Measurements from ENCODE around the gene ITGA3.

The ITGA3 gene

GRCh38 chr17:50024808-50025207 is 31.1 kb upstream of the ITGA3 start:
- Histone ChIP-seq H3K4me3 (ENCODE audit: low read length) (no peak overlapping the region), H3K36me3 (ENCODE audit: control insufficient read depth, insufficient read depth, low read length) (no peaks in the 10 kb centered on the region), H3K4me1 (ENCODE audit: control insufficient read depth, insufficient read depth, low read length) (peaks cover 11% of the 10 kb centered on the region), H3K27me3 (ENCODE audit: control insufficient read depth, insufficient read depth, low read length) (no peaks in the 10 kb centered on the region), H3K27ac (ENCODE audit: low read length) (no peak overlapping the region), H3K9me3 (ENCODE audit: control insufficient read depth, insufficient read depth, low read length) (no peaks in the 10 kb centered on the region)
- WGBS (ENCODE audit: insufficient coverage, insufficient read length) = no CpG with 5 or more reads among the region's 7 CpGs
- no peak for DNase-seq (ENCODE audit: low read depth, low spot score)

DNA sequence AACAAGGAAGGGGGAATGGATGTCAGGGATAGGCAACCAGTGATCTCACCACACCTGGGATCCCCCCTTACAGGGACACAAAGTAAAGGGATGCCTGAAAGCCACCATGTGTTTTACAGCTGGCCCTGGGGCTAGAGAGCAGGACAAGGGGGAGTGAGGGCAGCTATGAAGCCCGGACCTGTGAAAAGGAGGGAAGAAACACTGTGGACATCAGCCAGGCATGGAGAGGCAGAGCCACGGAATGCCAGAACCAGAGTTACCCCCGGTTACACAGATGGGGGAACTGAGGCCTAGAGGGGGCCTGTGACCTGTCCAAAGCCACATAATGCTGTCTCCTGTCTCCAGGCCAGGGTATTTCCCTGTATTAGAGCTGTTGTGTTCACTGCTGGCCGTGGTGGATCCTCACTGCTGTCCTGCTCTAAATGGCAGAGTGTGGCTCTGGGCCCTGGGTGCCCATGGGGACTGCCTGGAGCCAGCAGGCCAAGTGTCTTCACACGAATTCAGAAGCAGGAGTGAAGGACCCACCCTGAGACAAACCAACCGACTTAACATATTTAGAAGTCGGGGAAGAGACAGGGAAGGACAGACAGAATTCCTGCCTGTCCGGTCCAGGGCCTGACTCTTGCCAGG is 29.7 kb upstream of the ITGA3 start:
- Histone ChIP-seq H3K36me3 (ENCODE audit: control insufficient read depth, insufficient read depth, low read length) (no peaks in the 10 kb centered on the region), H3K4me1 (ENCODE audit: control insufficient read depth, insufficient read depth, low read length) (peaks cover 11% of the 10 kb centered on the region), H3K27ac (ENCODE audit: low read length) (no peak overlapping the region), H3K9me3 (ENCODE audit: control insufficient read depth, insufficient read depth, low read length) (no peaks in the 10 kb centered on the region), H3K4me3 (ENCODE audit: low read length) (no peak overlapping the region), H3K27me3 (ENCODE audit: control insufficient read depth, insufficient read depth, low read length) (no peaks in the 10 kb centered on the region)
- WGBS (ENCODE audit: insufficient coverage, insufficient read length) = no CpG with 5 or more reads among the region's 8 CpGs
- no peak for DNase-seq (ENCODE audit: low read depth, low spot score)

GRCh38 chr17:50026837-50027171 is 29.1 kb upstream of the ITGA3 start:
- peak; percentile 68 for DNase-seq (ENCODE audit: low read depth, low spot score)
- Histone ChIP-seq H3K4me3 (ENCODE audit: low read length) (no peak overlapping the region), H3K4me1 (ENCODE audit: control insufficient read depth, insufficient read depth, low read length) (peaks cover 11% of the 10 kb centered on the region), H3K27me3 (ENCODE audit: control insufficient read depth, insufficient read depth, low read length) (no peaks in the 10 kb centered on the region), H3K36me3 (ENCODE audit: control insufficient read depth, insufficient read depth, low read length) (no peaks in the 10 kb centered on the region), H3K9me3 (ENCODE audit: control insufficient read depth, insufficient read depth, low read length) (no peaks in the 10 kb centered on the region), H3K27ac (ENCODE audit: low read length) (no peak overlapping the region)
- WGBS (ENCODE audit: insufficient coverage, insufficient read length) = no CpG with 5 or more reads among the region's 6 CpGs

- no peak for DNase-seq (ENCODE audit: low read depth, low spot score)
- Histone ChIP-seq H3K36me3 (ENCODE audit: control insufficient read depth, insufficient read depth, low read length) (no peaks in the 10 kb centered on the region), H3K9me3 (ENCODE audit: control insufficient read depth, insufficient read depth, low read length) (no peaks in the 10 kb centered on the region), H3K4me1 (ENCODE audit: control insufficient read depth, insufficient read depth, low read length) (peaks cover 11% of the 10 kb centered on the region), H3K4me3 (ENCODE audit: low read length) (no peak overlapping the region), H3K27me3 (ENCODE audit: control insufficient read depth, insufficient read depth, low read length) (no peaks in the 10 kb centered on the region), H3K27ac (ENCODE audit: low read length) (no peak overlapping the region)
- WGBS (ENCODE audit: insufficient coverage, insufficient read length) = no CpG with 5 or more reads among the region's 27 CpGs
Measured at GRCh38 chr17:50027172-50027880, 28.6 kb upstream of the ITGA3 start.

DNA sequence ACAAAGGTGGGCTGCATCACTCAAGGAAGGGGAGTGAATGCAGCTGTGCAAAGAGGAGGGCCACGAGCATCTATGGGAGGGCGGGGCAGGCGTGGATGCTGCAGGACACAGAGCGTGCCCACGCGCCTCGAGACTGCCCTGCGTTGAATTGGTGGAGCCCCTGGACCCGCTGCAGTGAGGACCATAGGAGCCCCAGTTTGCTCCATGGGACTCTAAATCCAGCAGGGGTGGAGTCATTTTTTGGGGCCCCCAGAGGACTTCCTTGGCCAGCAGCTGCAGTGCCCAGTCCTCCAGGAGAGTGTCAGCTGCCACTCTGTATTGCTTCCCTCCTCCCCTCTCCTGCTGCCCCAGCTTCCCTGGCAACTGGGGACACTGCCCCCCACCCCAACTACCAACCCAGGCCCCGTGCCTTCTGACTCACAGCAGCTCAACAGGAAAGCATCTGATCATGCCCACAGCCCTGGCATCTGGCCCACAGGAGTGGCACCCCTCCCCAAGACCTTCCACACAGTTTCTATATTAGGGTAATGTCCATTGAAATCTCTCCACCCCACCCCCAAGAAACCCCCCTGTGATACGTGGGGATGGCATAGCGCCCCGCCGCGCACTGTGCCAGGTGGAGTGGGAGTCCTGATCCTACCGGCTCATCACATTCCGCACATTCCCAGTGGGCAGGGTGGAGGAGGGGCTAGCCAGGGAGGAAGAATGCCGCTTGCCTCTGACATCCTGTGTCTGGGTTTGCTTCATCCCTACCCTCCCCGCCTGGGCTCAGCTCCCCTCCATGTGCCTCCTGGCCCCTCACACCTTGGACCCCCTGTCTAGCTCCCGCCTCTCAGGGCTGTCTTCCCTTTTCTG is 27.8 kb upstream of the ITGA3 start:
- no CpG with 5 or more reads among the region's 20 CpGs for WGBS (ENCODE audit: insufficient coverage, insufficient read length)
- no peak overlapping the region for H3K27ac ChIP-seq (ENCODE audit: low read length)

DNA sequence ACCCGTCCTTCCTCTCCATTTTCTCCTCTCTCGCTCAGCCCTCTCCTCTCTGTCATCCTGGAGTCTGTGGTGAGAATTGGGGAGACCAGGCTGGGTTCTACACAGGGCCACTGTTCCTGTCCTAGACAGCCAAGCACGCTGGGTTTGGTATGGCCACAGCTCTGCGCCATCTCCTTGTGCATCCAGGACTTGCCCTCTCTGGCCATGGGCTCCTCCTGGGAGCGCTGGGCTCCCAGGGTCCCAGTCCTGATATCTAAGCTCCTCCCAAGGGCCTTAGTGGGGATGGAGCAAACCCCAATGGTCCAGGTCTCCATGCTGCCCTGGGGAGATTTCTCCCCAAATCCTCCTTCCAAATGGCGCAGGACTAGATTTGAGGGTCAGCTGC is 27.2 kb upstream of the ITGA3 start:
- H3K4me3 ChIP-seq (ENCODE audit: low read length) = no peak overlapping the region
- no peaks in the 10 kb centered on the region for H3K9me3 ChIP-seq (ENCODE audit: control insufficient read depth, insufficient read depth, low read length)
- no peak for DNase-seq (ENCODE audit: low read depth, low spot score)
- WGBS (ENCODE audit: insufficient coverage, insufficient read length) = no CpG with 5 or more reads among the region's 6 CpGs
- no peaks in the 10 kb centered on the region for H3K27me3 ChIP-seq (ENCODE audit: control insufficient read depth, insufficient read depth, low read length)
- peaks cover 11% of the 10 kb centered on the region for H3K4me1 ChIP-seq (ENCODE audit: control insufficient read depth, insufficient read depth, low read length)
- no peaks in the 10 kb centered on the region for H3K36me3 ChIP-seq (ENCODE audit: control insufficient read depth, insufficient read depth, low read length)
- H3K27ac ChIP-seq (ENCODE audit: low read length) = no peak overlapping the region

More for the DNA sequence above, 27.8 kb upstream of the ITGA3 start:
- Histone ChIP-seq H3K27me3 (ENCODE audit: control insufficient read depth, insufficient read depth, low read length) (no peaks in the 10 kb centered on the region), H3K9me3 (ENCODE audit: control insufficient read depth, insufficient read depth, low read length) (no peaks in the 10 kb centered on the region), H3K36me3 (ENCODE audit: control insufficient read depth, insufficient read depth, low read length) (no peaks in the 10 kb centered on the region), H3K4me3 (ENCODE audit: low read length) (no peak overlapping the region), H3K4me1 (ENCODE audit: control insufficient read depth, insufficient read depth, low read length) (peaks cover 11% of the 10 kb centered on the region)
- no peak for DNase-seq (ENCODE audit: low read depth, low spot score)

GRCh38 chr17:50029185-50029584 is 26.7 kb upstream of the ITGA3 start:
- WGBS (ENCODE audit: insufficient coverage, insufficient read length) = no CpG with 5 or more reads among the region's 7 CpGs
- H3K36me3 ChIP-seq (ENCODE audit: control insufficient read depth, insufficient read depth, low read length) = no peaks in the 10 kb centered on the region

DNA sequence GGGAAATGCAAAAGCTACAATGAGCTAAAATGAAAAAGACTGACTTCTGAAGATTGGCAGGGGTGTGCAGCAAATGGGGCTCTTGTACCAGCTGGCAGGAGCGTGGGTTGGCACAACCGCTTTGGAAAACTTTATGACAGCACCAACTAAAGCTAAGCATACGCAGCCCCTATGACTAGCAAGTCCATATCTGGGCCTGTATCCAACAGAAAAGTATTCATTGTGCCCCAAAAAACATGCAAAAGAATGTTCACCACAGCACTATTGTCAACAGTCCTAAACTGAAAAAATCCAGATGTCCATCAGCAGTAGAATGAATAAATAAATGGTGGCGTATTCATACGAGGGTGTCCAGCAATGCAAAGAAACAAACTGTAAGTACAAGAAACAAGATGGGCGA is 22.6 kb upstream of the ITGA3 start:
- Histone ChIP-seq H3K9me3 (ENCODE audit: control insufficient read depth, insufficient read depth, low read length) (no peaks in the 10 kb centered on the region), H3K27ac (ENCODE audit: low read length) (no peak overlapping the region), H3K27me3 (ENCODE audit: control insufficient read depth, insufficient read depth, low read length) (no peaks in the 10 kb centered on the region), H3K4me3 (ENCODE audit: low read length) (no peak overlapping the region), H3K4me1 (ENCODE audit: control insufficient read depth, insufficient read depth, low read length) (peaks cover 3% of the 10 kb centered on the region; the same call in 1 of the 2 replicates), H3K36me3 (ENCODE audit: control insufficient read depth, insufficient read depth, low read length) (no peaks in the 10 kb centered on the region)
- DNase-seq (ENCODE audit: low read depth, low spot score) = no peak
- WGBS (ENCODE audit: insufficient coverage, insufficient read length) = no CpG with 5 or more reads among the region's 6 CpGs

More at GRCh38 chr17:50029185-50029584, 26.7 kb upstream of the ITGA3 start:
- DNase-seq (ENCODE audit: low read depth, low spot score) = no peak
- Histone ChIP-seq H3K9me3 (ENCODE audit: control insufficient read depth, insufficient read depth, low read length) (no peaks in the 10 kb centered on the region), H3K27ac (ENCODE audit: low read length) (no peak overlapping the region), H3K4me1 (ENCODE audit: control insufficient read depth, insufficient read depth, low read length) (peaks cover 11% of the 10 kb centered on the region), H3K27me3 (ENCODE audit: control insufficient read depth, insufficient read depth, low read length) (no peaks in the 10 kb centered on the region), H3K4me3 (ENCODE audit: low read length) (no peak overlapping the region)

DNA sequence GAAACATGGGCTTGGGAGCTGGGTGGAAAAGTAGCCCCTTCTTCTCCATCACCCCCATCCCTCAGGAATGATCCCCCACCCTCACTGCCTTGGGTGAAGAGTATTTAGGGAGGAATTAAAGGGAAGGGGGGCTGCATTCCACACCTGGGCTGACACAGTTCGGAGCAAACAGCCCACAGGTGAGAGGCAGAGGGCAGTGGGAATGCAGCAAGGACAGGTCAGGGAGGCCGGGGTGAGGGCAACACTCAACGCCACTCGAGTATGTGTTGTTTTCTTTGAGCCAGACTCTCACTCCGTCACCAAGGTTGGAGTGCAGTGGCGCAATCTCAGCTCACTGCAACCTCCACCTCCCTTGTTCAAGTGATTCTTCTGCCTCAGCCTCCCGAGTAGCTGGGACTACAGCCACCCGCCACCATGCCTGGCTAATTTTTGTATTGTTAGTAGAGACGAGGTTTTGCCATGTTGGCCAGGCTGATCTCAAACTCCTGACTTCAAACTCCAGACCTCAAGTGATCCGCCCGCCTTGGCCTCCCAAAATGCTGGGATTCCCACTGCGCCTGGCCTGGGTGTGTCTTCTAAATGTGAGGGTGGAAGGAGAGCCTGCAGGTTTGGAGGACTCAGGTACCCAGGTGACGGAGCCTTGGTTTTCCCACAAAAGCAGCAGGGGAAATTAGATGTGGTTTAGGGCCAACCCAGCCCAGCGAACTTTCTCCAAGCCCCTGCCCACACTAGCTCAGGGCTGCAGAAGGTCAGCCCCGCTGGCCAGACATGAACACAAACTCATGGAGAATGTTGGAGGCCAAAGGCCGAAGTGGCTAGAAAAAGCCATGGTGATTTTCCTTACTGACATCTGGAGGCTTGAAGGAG is 21.2 kb upstream of the ITGA3 start:
- H3K27ac ChIP-seq (ENCODE audit: low read length) = no peak overlapping the region

DNA sequence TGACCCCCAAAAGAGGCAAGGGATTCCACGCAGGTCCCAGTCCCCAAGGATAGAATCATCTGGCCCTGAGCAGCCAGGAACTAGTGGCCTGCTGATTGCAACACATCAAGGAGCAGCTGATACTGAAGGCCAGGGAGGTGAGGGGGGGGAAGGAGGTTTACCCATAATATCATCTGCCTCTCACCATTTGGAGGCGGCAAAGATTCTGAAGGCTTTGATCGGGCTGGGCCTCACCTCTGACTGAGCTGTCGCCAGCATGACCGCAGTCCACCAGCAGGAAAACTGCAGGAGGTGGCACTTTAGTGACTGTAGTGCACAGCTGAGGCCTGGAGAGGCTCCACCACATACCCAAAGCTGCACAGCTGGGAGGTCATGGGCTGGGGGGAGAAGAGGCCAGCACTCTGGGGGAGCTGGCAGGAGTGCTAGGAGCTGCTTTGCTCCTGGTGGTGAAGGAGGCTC is 20.5 kb upstream of the ITGA3 start:
- Histone ChIP-seq H3K27ac (ENCODE audit: low read length) (no peak overlapping the region), H3K36me3 (ENCODE audit: control insufficient read depth, insufficient read depth, low read length) (no peaks in the 10 kb centered on the region), H3K27me3 (ENCODE audit: control insufficient read depth, insufficient read depth, low read length) (no peaks in the 10 kb centered on the region), H3K4me3 (ENCODE audit: low read length) (no peak overlapping the region), H3K9me3 (ENCODE audit: control insufficient read depth, insufficient read depth, low read length) (no peaks in the 10 kb centered on the region), H3K4me1 (ENCODE audit: control insufficient read depth, insufficient read depth, low read length) (no peaks in the 10 kb centered on the region; the same call in 1 of the 2 replicates)
- no peak for DNase-seq (ENCODE audit: low read depth, low spot score)
- WGBS (ENCODE audit: insufficient coverage, insufficient read length) = no CpG with 5 or more reads among the region's 5 CpGs

More for the DNA sequence above, 21.2 kb upstream of the ITGA3 start:
- Histone ChIP-seq H3K27me3 (ENCODE audit: control insufficient read depth, insufficient read depth, low read length) (no peaks in the 10 kb centered on the region), H3K4me3 (ENCODE audit: low read length) (no peak overlapping the region), H3K4me1 (ENCODE audit: control insufficient read depth, insufficient read depth, low read length) (no peaks in the 10 kb centered on the region; the same call in 1 of the 2 replicates), H3K9me3 (ENCODE audit: control insufficient read depth, insufficient read depth, low read length) (no peaks in the 10 kb centered on the region), H3K36me3 (ENCODE audit: control insufficient read depth, insufficient read depth, low read length) (no peaks in the 10 kb centered on the region)
- WGBS (ENCODE audit: insufficient coverage, insufficient read length) = no CpG with 5 or more reads among the region's 16 CpGs
- DNase-seq (ENCODE audit: low read depth, low spot score) = no peak
